IMR-90 (cell line): ENCODE data around the gene CTNNA2. TPM values are rescaled to one million over a fixed set of nuclear protein-coding genes. Genes with fewer than 3 reads are reported as not detected.

ENCODE experiments used
- ATAC-seq: fragments of 200-7000 bp; cut with Tn5 transposase; 2 replicates; pipeline ENCODE4 v1.9.1; 2020; ENCODE audit warnings: low read depth, mild to moderate bottlenecking, moderate library complexity
- BruUV-seq: library from RNA; stranded (reverse); fragments of 400-500 nt; replicated peaks from 2 replicates; lab custom pipeline; 2021; lab: Mats Ljungman, UMichigan
- CTCF ChIA-PET: fragments of 300-600 bp; formaldehyde crosslinking; extraction: SDS; loops from one replicate; lab custom pipeline; 2021; ENCODE audit warnings: antibody characterized with exemption; lab: Yijun Ruan, JAX
- POLR2A ChIA-PET: fragments of 300-600 bp; sonication (Branson Sonifier 250); formaldehyde crosslinking; loops from one replicate; lab custom pipeline; 2022; ENCODE audit warnings: antibody characterized with exemption; ENCODE audit not compliant: unreplicated experiment; lab: Charles Lee
- DNase-seq: peaks from one replicate; pipeline ENCODE4 v3.0.0; 2013
- H2AFZ ChIP-seq: replicated peaks from 2 replicates; pipeline ENCODE3; 2013; ENCODE audit warnings: low read length, mild to moderate bottlenecking; ENCODE audit not compliant: poor library complexity
- H2AK5ac ChIP-seq: 2 replicates; pipeline ENCODE4 v1.6.1; 2013; ENCODE audit warnings: low read depth, low read length, inconsistent platforms
- H2AK9ac ChIP-seq: replicated peaks from 2 replicates; pipeline ENCODE3; 2013; ENCODE audit warnings: mild to moderate bottlenecking, low read depth, low read length, moderate library complexity; ENCODE audit not compliant: poor library complexity
- H2BK120ac ChIP-seq: 2 replicates; pipeline ENCODE4 v1.6.1; 2013; ENCODE audit warnings: low read depth, low read length, inconsistent platforms
- H2BK15ac ChIP-seq: 3 replicates; pipeline ENCODE4 v1.6.1; 2013; ENCODE audit warnings: low read depth, low read length, inconsistent platforms
- H2BK20ac ChIP-seq: 2 replicates; pipeline ENCODE4 v1.6.1; 2013; ENCODE audit warnings: low read depth, mild to moderate bottlenecking, inconsistent platforms, low read length, moderate library complexity
- H2BK5ac ChIP-seq: 2 replicates; pipeline ENCODE4 v1.6.1; 2013; ENCODE audit warnings: mild to moderate bottlenecking, low read depth, low read length, inconsistent platforms; ENCODE audit not compliant: poor library complexity, severe bottlenecking
- H3K14ac ChIP-seq: replicated peaks from 2 replicates; pipeline ENCODE4 v1.6.1; 2013; ENCODE audit warnings: low read depth, low read length, inconsistent platforms
- H3K18ac ChIP-seq: 2 replicates; pipeline ENCODE4 v1.6.1; 2013; ENCODE audit warnings: low read depth, low read length, control low read depth
- H3K23ac ChIP-seq: 2 replicates; pipeline ENCODE4 v1.6.1; 2013; ENCODE audit warnings: low read depth, low read length, inconsistent platforms
- H3K27ac ChIP-seq: 2 replicates; pipeline ENCODE4 v1.5.1; 2013; ENCODE audit warnings: mild to moderate bottlenecking, control low read depth, low read length; ENCODE audit not compliant: insufficient read depth
- H3K27me3 ChIP-seq: 2 replicates; pipeline ENCODE4 v1.6.1; 2013; ENCODE audit warnings: low read length; ENCODE audit not compliant: control insufficient read depth, insufficient read depth
- H3K36me3 ChIP-seq: 2 replicates; pipeline ENCODE4 v1.6.1; 2013; ENCODE audit warnings: low read length, mixed read lengths; ENCODE audit not compliant: control insufficient read depth, insufficient read depth
- H3K4ac ChIP-seq: 2 replicates; pipeline ENCODE4 v1.6.1; 2013; ENCODE audit warnings: low read depth, low read length, inconsistent platforms
- H3K4me1 ChIP-seq: 2 replicates; pipeline ENCODE4 v1.6.1; 2013; ENCODE audit warnings: low read length, mixed read lengths; ENCODE audit not compliant: control insufficient read depth, insufficient read depth
- H3K4me2 ChIP-seq: 2 replicates; pipeline ENCODE4 v1.6.1; 2013; ENCODE audit warnings: low read depth, mild to moderate bottlenecking, control low read depth, low read length, moderate library complexity
- H3K4me3 ChIP-seq: 2 replicates; pipeline ENCODE4 v1.5.1; 2013; ENCODE audit warnings: low read depth, mild to moderate bottlenecking, control low read depth, low read length, moderate library complexity; ENCODE audit not compliant: insufficient read depth
- H3K56ac ChIP-seq: 2 replicates; pipeline ENCODE4 v1.6.1; 2013; ENCODE audit warnings: low read length, inconsistent platforms; ENCODE audit not compliant: insufficient read depth; ENCODE audit errors: extremely low read depth
- H3K79me1 ChIP-seq, 2 experiments: 2 replicates each; pipeline ENCODE4 v1.6.1; 2013; ENCODE audit warnings: low read length in 2 of 2, inconsistent platforms in 1 of 2, low read depth in 1 of 2
- H3K9ac ChIP-seq: 2 replicates; pipeline ENCODE4 v1.6.1; 2013; ENCODE audit warnings: low read depth, low read length, control low read depth
- H3K9me1 ChIP-seq: 2 replicates; pipeline ENCODE4 v1.6.1; 2013; ENCODE audit warnings: low read length, inconsistent platforms; ENCODE audit not compliant: insufficient read depth
- H3K9me3 ChIP-seq: 2 replicates; pipeline ENCODE4 v1.6.1; 2013; ENCODE audit warnings: low read length; ENCODE audit not compliant: control insufficient read depth, insufficient read depth
- H4K20me1 ChIP-seq: 2 replicates; pipeline ENCODE4 v1.6.1; 2013; ENCODE audit warnings: low read length, inconsistent platforms; ENCODE audit not compliant: insufficient read depth
- H4K5ac ChIP-seq: 2 replicates; pipeline ENCODE4 v1.6.1; 2013; ENCODE audit warnings: mild to moderate bottlenecking, low read depth, low read length, control low read depth
- H4K8ac ChIP-seq, 2 experiments: 2 replicates each; pipeline ENCODE4 v1.6.1; 2013; ENCODE audit warnings: low read depth in 2 of 2, low read length in 2 of 2, control low read depth in 1 of 2, inconsistent platforms in 1 of 2
- H4K91ac ChIP-seq: 2 replicates; pipeline ENCODE4 v1.6.1; 2013; ENCODE audit warnings: low read depth, low read length, inconsistent platforms; ENCODE audit not compliant: insufficient read depth
- BHLHE40 ChIP-seq: fragments of 150-350 bp; IDR thresholded peaks from 2 replicates; pipeline ENCODE4 v1.6.1; 2016; ENCODE audit warnings: mild to moderate bottlenecking, low read depth, low read length
- CEBPB ChIP-seq: IDR thresholded peaks from 2 replicates; pipeline ENCODE4 v1.6.1; 2012; ENCODE audit warnings: low read depth, low read length, improper control_type of control experiment
- CHD1 ChIP-seq: IDR thresholded peaks from 2 replicates; pipeline ENCODE4 v1.6.1; 2012; ENCODE audit warnings: low read depth, low read length, improper control_type of control experiment
- ELK1 ChIP-seq: fragments of 150-350 bp; IDR thresholded peaks from 2 replicates; pipeline ENCODE4 v1.6.1; 2016; ENCODE audit warnings: low read depth, mild to moderate bottlenecking, low read length, moderate library complexity, borderline replicate concordance
- FOS ChIP-seq: fragments of 150-350 bp; IDR thresholded peaks from 2 replicates; pipeline ENCODE4 v1.6.1; 2016; ENCODE audit warnings: low read depth, low read length
- MAFK ChIP-seq: IDR thresholded peaks from 2 replicates; pipeline ENCODE4 v1.6.1; 2012; ENCODE audit warnings: low read depth, low read length, improper control_type of control experiment
- MAZ ChIP-seq: IDR thresholded peaks from 2 replicates; pipeline ENCODE4 v1.6.1; 2012; ENCODE audit warnings: low read depth, mild to moderate bottlenecking, low read length, improper control_type of control experiment, moderate library complexity, borderline replicate concordance
- MXI1 ChIP-seq: IDR thresholded peaks from 2 replicates; pipeline ENCODE4 v1.6.1; 2012; ENCODE audit warnings: low read depth, mild to moderate bottlenecking, low read length, moderate library complexity, borderline replicate concordance
- NFE2L2 ChIP-seq: fragments of 150-350 bp; IDR thresholded peaks from 2 replicates; pipeline ENCODE4 v1.6.1; 2016; ENCODE audit warnings: low read depth, mild to moderate bottlenecking, low read length
- POLR2A ChIP-seq: IDR thresholded peaks from 2 replicates; pipeline ENCODE4 v1.6.1; 2012; ENCODE audit warnings: mild to moderate bottlenecking, low read depth, low read length
- RAD21 ChIP-seq: IDR thresholded peaks from 2 replicates; pipeline ENCODE4 v1.6.1; 2012; ENCODE audit warnings: low read length, improper control_type of control experiment
- RCOR1 ChIP-seq: IDR thresholded peaks from 2 replicates; pipeline ENCODE4 v1.6.1; 2012; ENCODE audit warnings: mild to moderate bottlenecking, low read length, improper control_type of control experiment; ENCODE audit not compliant: insufficient replicate concordance
- RFX5 ChIP-seq: IDR thresholded peaks from 2 replicates; pipeline ENCODE4 v1.8.0; 2012; ENCODE audit warnings: low read depth, mild to moderate bottlenecking, low read length, moderate library complexity
- SMC3 ChIP-seq: fragments of 150-350 bp; IDR thresholded peaks from 2 replicates; pipeline ENCODE4 v1.6.1; 2016; ENCODE audit warnings: low read depth, mild to moderate bottlenecking, antibody characterized with exemption, low read length, moderate library complexity
- USF2 ChIP-seq: fragments of 150-350 bp; IDR thresholded peaks from 2 replicates; pipeline ENCODE4 v1.6.1; 2017; ENCODE audit warnings: mild to moderate bottlenecking, antibody characterized with exemption, low read length, low read depth
- WGBS, 2 experiments: methylation state at CpG; one replicate each; pipeline versions ENCODE4 v1.1.5 to v1.1.7; 2013; ENCODE audit warnings: missing lambda C conversion rate in 2 of 2; ENCODE audit not compliant: insufficient read length in 1 of 2; ENCODE audit errors: extremely low coverage in 2 of 2; 5-methylcytosine and 5-hydroxymethylcytosine counted together
- dilution Hi-C: fragments of 300-500 bp; cut with HindIII; formaldehyde crosslinking; loops from one replicate; pipeline ENCODE4 v1.14.3; 2018; ENCODE audit warnings: low sequenced_read_pairs; ENCODE audit not compliant: unreplicated experiment
- in situ Hi-C: fragments of 300-500 bp; cut with MboI; formaldehyde crosslinking; loops from 3 replicates; pipeline ENCODE4 v1.14.3; 2019; ENCODE audit warnings: low sequenced_read_pairs, inconsistent platforms, mixed read lengths
- intact Hi-C: fragments of 100-400 bp; cut with micrococcal nuclease; formaldehyde crosslinking; loops from 2 replicates; pipeline ENCODE4 v1.10.0; 2022
- polyA plus RNA-seq, 3 experiments: library from polyadenylated mRNA; depleted of rRNA; stranded (reverse); fragments of >200 nt; gene quantifications; 2 replicates each; pipeline ENCODE4 v1.2.3, GENCODE V29; 2012; ENCODE audit warnings: low replicate concordance in 1 of 3
- total RNA-seq: library from RNA; depleted of rRNA; stranded (reverse); fragments of >200 nt; gene quantifications from 2 replicates; pipeline ENCODE4 v1.2.3, GENCODE V29; 2012
- TF ChIP-seq, protein P1 (sequence below): conservative IDR thresholded peaks from 2 replicates; pipeline ENCODE4 v1.5.1; 2012; ENCODE audit warnings: mild to moderate bottlenecking, low read depth, low read length, improper control_type of control experiment

Gene CTNNA2
- total and polyA plus RNA-seq, 2 of the 4 experiments (the other 2 are of a cell fraction), result not detected

DNA sequence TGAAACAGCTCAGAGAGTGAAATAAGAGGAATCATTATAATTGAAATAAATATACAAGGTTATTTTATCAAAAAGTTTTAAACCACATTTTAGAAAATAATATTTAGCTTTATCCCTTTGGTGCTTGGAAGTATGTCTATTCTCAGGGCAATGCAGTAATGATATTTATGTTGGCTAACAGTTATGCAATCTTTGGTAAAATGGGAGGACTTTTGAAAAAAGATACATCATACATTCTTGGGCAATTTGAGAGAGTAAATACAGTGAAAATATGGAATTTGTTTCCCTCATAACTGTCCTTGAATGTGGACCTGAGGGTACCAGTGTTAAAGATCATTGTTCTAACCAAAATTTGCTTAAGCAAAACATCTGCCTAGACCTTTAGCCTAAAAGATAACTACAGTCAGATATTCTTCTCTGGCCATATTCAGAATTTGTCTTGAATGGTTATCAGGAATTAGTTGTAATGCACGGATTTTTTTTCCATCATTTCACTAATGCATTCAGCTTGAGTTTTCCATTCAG, 654.5 kb downstream of the CTNNA2 start:
- no peaks in the 10 kb centered on the region for H4K20me1 ChIP-seq
- no peak overlapping the region for H3K9ac ChIP-seq
- H3K23ac ChIP-seq, result no peak overlapping the region
- CTCF ChIA-PET, result interaction anchor here (1.0 kb wide), 1 partner anchor 13 kb away, joined by 3 read pairs; no protein-coding TSS in a partner anchor
- no peaks in the 10 kb centered on the region for H3K9me3 ChIP-seq
- H4K5ac ChIP-seq, result no peak overlapping the region
- TF ChIP-seq RCOR1, result no peak
- no peak for TF ChIP-seq MAZ
- no peak for TF ChIP-seq MXI1
- TF ChIP-seq ELK1, result no peak
- no peak for TF ChIP-seq NFE2L2
- no peak for TF ChIP-seq MAFK
- TF ChIP-seq POLR2A, result no peak
- TF ChIP-seq FOS, result no peak
- TF ChIP-seq CEBPB, result no peak
- no peak for TF ChIP-seq CHD1
- TF ChIP-seq, protein P1, sequence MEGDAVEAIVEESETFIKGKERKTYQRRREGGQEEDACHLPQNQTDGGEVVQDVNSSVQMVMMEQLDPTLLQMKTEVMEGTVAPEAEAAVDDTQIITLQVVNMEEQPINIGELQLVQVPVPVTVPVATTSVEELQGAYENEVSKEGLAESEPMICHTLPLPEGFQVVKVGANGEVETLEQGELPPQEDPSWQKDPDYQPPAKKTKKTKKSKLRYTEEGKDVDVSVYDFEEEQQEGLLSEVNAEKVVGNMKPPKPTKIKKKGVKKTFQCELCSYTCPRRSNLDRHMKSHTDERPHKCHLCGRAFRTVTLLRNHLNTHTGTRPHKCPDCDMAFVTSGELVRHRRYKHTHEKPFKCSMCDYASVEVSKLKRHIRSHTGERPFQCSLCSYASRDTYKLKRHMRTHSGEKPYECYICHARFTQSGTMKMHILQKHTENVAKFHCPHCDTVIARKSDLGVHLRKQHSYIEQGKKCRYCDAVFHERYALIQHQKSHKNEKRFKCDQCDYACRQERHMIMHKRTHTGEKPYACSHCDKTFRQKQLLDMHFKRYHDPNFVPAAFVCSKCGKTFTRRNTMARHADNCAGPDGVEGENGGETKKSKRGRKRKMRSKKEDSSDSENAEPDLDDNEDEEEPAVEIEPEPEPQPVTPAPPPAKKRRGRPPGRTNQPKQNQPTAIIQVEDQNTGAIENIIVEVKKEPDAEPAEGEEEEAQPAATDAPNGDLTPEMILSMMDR, result no peak
- no peak for TF ChIP-seq RAD21
- no peak for TF ChIP-seq RFX5
- no peak for TF ChIP-seq SMC3
- TF ChIP-seq USF2, result no peak
- TF ChIP-seq BHLHE40, result no peak
- H3K18ac ChIP-seq, result no peak overlapping the region
- H3K9me1 ChIP-seq, result no peaks in the 10 kb centered on the region
- no peak overlapping the region for H3K14ac ChIP-seq
- no peak overlapping the region for H3K4me2 ChIP-seq
- H3K27me3 ChIP-seq, result no peaks in the 10 kb centered on the region
- H3K79me1 ChIP-seq, result no peaks in the 10 kb centered on the region
- POLR2A ChIA-PET, result no interaction called here
- no peak overlapping the region for H2BK20ac ChIP-seq
- H2AK9ac ChIP-seq, result no peak overlapping the region
- H2BK15ac ChIP-seq, result no peak overlapping the region
- no peak for ATAC-seq
- no peak overlapping the region for H4K8ac ChIP-seq
- no peak overlapping the region for H3K4me3 ChIP-seq
- no peak overlapping the region for H3K56ac ChIP-seq
- H2AFZ ChIP-seq, result no peak overlapping the region
- in situ Hi-C loops (no loop called here), intact Hi-C loops (loop anchor here (5.0 kb wide), 1 partner anchor 85 kb away; no protein-coding TSS in a partner anchor), dilution Hi-C loops (no loop called here)
- no peak overlapping the region for H2AK5ac ChIP-seq
- no peak overlapping the region for H4K91ac ChIP-seq
- DNase-seq, result no peak
- H3K4me1 ChIP-seq, result no peaks in the 10 kb centered on the region
- no peak overlapping the region for H2BK5ac ChIP-seq
- no TSS peak for BruUV-seq
- no peak overlapping the region for H3K27ac ChIP-seq
- no peak overlapping the region for H3K4ac ChIP-seq
- WGBS, 2 experiments, result no CpG with 5 or more reads among the region's 1 CpG
- H3K36me3 ChIP-seq, result no peaks in the 10 kb centered on the region
- H2BK120ac ChIP-seq, result no peak overlapping the region
